WTC11 (cell line): Measurements from ENCODE around the gene ANKRD17.

Experiments
- CBFB ChIP-seq: sonication (generic); formaldehyde crosslinking; IDR thresholded peaks from 2 replicates; pipeline ENCODE4 v1.8.1; 2022; ENCODE audit warnings: mild to moderate bottlenecking, low read depth, missing genetic modification reagents
- EMX1 ChIP-seq: fragments of 250-450 bp; sonication (Bioruptor Pico); IDR thresholded peaks from 2 replicates; pipeline ENCODE4 v1.8.0; 2021; ENCODE audit warnings: mild to moderate bottlenecking
- ESRRA ChIP-seq: sonication (generic); formaldehyde crosslinking; IDR thresholded peaks from 2 replicates; pipeline ENCODE4 v1.8.1; 2022; ENCODE audit warnings: mild to moderate bottlenecking, missing genetic modification reagents, borderline replicate concordance
- GABPB1 ChIP-seq: sonication (generic); formaldehyde crosslinking; IDR thresholded peaks from 2 replicates; pipeline ENCODE4 v1.8.1; 2023; ENCODE audit warnings: mild to moderate bottlenecking, missing genetic modification reagents
- IRF2 ChIP-seq: sonication (generic); formaldehyde crosslinking; IDR thresholded peaks from 2 replicates; pipeline ENCODE4 v1.8.0; 2022; ENCODE audit warnings: low read depth, missing genetic modification reagents, borderline replicate concordance
- KAT7 ChIP-seq: sonication (generic); formaldehyde crosslinking; IDR thresholded peaks from 2 replicates; pipeline ENCODE4 v1.8.1; 2023; ENCODE audit warnings: missing genetic modification reagents, mild to moderate bottlenecking, borderline replicate concordance
- ZNF121 ChIP-seq: sonication (generic); formaldehyde crosslinking; IDR thresholded peaks from 2 replicates; pipeline ENCODE4 v1.8.0; 2023; ENCODE audit warnings: missing genetic modification reagents
- ZNF396 ChIP-seq: fragments of 250-450 bp; sonication (Bioruptor Pico); IDR thresholded peaks from 2 replicates; pipeline ENCODE4 v1.8.0; 2021; ENCODE audit warnings: mild to moderate bottlenecking, moderate library complexity, borderline replicate concordance
- TF ChIP-seq, protein P1 (sequence below): fragments of 200-600 bp; IDR thresholded peaks from 2 replicates; pipeline ENCODE4 v1.8.0; 2022; ENCODE audit warnings: antibody characterized with exemption
- TF ChIP-seq, protein P2 (sequence below): sonication (generic); formaldehyde crosslinking; IDR thresholded peaks from 2 replicates; pipeline ENCODE4 v1.8.0; 2022; ENCODE audit warnings: mild to moderate bottlenecking, missing genetic modification reagents

DNA sequence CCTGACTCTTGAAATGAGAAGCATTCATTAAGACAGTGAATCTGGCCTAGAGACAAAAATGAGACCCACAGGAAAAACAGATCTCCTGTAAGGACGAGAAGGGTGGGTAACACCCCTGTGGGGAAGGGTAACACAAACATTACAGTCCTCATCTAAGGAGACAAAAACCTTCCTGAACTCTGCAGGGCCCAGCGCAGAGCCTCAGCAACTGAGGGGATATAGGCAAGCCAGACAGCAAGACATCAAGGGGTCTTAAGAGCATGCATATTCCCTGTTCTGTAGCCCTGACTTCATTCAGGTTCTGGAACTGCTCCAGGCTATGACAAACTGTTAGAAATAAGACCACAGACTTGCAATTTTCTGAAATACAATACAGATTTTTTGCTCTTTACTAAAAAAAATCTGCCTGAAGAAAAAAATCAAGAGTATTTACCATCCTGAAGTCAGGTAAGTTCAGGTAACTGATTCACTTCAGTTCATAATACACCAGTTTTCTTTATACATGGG is 204.6 kb downstream of the ANKRD17 start:
- TF ChIP-seq EMX1 (CRISPR knock-in tag) (no peak), CBFB (CRISPR knock-in tag) (no peak), KAT7 (CRISPR knock-in tag) (no peak), GABPB1 (CRISPR knock-in tag) (no peak), ESRRA (CRISPR knock-in tag) (no peak), ZNF396 (CRISPR knock-in tag) (no peak), ZNF121 (no peak), IRF2 (CRISPR knock-in tag) (no peak)
- TF ChIP-seq, protein P1, sequence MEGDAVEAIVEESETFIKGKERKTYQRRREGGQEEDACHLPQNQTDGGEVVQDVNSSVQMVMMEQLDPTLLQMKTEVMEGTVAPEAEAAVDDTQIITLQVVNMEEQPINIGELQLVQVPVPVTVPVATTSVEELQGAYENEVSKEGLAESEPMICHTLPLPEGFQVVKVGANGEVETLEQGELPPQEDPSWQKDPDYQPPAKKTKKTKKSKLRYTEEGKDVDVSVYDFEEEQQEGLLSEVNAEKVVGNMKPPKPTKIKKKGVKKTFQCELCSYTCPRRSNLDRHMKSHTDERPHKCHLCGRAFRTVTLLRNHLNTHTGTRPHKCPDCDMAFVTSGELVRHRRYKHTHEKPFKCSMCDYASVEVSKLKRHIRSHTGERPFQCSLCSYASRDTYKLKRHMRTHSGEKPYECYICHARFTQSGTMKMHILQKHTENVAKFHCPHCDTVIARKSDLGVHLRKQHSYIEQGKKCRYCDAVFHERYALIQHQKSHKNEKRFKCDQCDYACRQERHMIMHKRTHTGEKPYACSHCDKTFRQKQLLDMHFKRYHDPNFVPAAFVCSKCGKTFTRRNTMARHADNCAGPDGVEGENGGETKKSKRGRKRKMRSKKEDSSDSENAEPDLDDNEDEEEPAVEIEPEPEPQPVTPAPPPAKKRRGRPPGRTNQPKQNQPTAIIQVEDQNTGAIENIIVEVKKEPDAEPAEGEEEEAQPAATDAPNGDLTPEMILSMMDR, result no peak
- TF ChIP-seq, protein P2, sequence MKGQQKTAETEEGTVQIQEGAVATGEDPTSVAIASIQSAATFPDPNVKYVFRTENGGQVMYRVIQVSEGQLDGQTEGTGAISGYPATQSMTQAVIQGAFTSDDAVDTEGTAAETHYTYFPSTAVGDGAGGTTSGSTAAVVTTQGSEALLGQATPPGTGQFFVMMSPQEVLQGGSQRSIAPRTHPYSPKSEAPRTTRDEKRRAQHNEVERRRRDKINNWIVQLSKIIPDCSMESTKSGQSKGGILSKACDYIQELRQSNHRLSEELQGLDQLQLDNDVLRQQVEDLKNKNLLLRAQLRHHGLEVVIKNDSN (CRISPR knock-in tag), result no peak
